GM19099 (cell line): ENCODE results near the gene PAK4.

Source experiments
- POLR2A ChIP-seq: IDR thresholded peaks from 3 replicates; pipeline ENCODE4 v1.6.1; 2011; ENCODE audit warnings: low read depth; ENCODE audit not compliant: insufficient read length; ENCODE audit errors: extremely low read depth

The PAK4 gene

DNA sequence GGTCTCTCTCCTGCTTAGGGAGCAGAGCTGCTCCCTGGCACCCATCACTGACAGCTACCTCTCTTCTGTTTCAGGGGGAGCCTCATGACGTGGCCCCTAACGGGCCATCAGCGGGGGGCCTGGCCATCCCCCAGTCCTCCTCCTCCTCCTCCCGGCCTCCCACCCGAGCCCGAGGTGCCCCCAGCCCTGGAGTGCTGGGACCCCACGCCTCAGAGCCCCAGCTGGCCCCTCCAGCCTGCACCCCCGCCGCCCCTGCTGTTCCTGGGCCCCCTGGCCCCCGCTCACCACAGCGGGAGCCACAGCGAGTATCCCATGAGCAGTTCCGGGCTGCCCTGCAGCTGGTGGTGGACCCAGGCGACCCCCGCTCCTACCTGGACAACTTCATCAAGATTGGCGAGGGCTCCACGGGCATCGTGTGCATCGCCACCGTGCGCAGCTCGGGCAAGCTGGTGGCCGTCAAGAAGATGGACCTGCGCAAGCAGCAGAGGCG lies 48.0 kb downstream of the PAK4 start:
- no peak for TF ChIP-seq POLR2A

DNA sequence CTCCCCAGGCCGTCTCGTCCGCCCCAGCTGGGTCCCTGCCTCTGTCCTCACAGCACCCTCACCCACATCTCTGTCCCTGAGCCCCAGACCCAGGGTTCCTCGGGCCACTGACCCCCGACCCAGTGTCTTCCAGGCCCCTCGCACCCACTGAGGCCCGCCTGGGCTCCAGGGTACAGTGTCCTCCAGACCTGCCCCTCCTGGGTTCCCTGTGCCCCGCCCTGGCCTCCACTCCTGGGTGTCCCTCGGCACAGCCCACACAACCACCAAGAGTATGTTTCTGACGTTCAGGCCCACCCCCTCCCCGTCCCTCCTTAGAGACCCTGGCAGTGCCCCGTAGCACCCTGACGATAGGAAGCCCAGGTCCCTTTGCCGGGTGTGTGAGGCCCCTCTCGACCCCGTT lies 48.6 kb downstream of the PAK4 start:
- no peak for TF ChIP-seq POLR2A

DNA sequence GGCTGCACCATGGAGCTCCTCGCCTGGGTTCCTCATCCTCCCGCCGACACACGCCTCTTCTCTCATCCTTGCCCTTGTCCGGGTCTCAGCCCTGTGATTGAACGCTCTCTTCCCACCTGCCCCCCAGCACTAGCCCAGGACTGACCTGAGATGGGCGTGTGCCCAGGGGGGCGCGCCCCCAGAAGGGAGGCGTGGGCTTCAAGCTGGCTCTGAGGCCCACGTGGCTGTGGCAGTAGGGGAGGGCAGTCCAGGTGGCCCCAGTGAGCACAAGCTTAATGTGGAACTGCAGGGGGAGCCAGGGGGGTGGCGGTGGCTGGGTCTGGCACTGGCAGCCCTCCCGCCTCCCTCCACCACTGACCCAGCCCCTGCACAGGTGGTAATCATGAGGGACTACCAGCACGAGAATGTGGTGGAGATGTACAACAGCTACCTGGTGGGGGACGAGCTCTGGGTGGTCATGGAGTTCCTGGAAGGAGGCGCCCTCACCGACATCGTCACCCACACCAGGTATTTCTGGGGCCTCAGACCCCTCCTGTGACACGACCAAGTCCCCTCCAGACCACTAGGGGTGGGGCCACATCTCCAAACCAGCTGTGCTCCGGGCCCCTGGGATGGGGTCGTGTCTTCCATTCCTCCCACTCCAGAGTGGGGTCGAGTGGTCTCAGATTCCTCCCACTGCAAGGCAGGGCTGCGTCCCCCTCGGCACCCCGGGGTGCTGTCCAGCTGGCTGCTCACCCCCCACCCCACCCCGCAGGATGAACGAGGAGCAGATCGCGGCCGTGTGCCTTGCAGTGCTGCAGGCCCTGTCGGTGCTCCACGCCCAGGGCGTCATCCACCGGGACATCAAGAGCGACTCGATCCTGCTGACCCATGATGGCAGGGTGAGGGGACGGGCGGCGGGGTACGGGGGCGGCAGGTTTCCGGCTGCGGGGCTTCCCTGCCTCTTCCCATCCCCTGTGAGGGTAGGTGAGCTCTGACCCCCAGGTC lies 49.3 kb downstream of the PAK4 start:
- TF ChIP-seq POLR2A = no peak

DNA sequence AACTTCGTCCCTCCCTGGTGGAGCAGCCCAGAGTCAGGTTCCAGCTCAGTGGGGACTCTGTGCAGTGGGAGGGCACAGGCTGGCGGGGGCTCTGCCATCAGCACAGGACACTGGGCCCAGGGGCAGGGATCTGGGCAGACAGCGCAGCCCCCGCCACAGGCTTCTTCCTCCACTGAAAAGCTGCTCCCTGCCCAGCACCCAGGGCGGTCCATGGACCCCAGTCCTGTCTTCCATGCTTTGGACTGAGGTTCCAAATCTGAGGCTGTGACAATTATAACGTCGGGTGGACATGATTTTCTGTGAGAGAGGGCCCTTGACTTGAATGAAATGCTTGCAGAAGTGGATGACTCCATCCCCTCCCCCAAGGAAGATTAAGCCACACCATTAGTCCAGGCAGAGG lies 50.0 kb downstream of the PAK4 start:
- TF ChIP-seq POLR2A = no peak

DNA sequence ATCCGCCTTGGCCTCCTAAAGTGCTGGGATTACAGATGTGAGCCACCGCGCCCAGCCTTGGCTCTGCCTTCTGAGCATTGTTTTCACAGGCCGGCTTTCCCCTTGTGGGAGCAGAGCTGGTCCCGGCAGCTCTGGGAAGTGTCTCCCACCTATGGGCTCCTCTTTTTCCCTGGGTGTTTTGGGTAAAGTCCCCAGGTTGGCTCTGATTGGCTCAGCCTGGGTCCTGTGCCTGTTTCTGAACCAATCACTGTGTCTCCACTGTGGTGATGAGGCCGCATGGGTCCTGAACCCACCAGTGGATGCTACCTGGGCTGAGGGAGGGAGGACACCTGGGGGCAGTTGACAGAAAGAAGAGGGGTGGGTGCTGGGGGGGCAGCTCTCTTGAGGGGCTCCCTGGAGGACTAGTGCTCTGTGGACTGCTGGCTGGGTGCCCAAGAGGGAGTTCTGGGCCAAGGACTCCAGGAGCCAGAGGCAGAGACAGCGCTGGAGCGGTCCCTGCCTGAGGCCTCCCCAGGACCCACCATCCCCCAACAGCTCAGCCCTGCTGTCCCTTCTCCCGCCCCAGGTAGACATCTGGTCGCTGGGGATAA lies 51.6 kb downstream of the PAK4 start:
- TF ChIP-seq POLR2A = no peak

DNA sequence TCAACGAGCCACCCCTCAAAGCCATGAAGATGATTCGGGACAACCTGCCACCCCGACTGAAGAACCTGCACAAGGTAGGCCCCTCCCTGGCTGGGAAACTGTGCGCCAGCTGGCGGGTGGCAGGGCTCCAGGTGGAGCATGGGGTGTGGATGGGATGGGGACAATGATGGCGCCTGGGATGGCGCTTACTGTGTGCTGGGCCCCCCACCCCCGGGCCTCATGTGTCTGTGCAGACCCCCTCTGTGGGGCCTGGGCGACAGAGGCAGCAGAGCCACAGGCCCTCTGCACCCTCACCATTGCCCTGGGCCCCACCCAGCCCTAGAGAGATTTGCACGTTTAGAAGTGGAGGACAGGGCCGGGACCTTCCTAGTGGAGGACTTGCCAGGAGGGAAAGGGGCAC lies 52.1 kb downstream of the PAK4 start:
- TF ChIP-seq POLR2A = no peak

DNA sequence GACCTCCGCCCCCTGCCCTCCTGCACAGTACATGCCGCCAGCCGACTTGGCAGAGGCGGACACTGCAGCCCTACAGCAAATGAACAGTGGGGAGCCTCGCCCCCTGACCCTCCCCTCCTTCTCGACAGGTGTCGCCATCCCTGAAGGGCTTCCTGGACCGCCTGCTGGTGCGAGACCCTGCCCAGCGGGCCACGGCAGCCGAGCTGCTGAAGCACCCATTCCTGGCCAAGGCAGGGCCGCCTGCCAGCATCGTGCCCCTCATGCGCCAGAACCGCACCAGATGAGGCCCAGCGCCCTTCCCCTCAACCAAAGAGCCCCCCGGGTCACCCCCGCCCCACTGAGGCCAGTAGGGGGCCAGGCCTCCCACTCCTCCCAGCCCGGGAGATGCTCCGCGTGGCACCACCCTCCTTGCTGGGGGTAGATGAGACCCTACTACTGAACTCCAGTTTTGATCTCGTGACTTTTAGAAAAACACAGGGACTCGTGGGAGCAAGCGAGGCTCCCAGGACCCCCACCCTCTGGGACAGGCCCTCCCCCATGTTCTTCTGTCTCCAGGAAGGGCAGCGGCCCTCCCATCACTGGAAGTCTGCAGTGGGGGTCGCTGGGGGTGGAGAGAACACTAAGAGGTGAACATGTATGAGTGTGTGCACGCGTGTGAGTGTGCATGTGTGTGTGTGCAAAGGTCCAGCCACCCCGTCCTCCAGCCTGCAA lies 52.9 kb downstream of the PAK4 start:
- no peak for TF ChIP-seq POLR2A

DNA sequence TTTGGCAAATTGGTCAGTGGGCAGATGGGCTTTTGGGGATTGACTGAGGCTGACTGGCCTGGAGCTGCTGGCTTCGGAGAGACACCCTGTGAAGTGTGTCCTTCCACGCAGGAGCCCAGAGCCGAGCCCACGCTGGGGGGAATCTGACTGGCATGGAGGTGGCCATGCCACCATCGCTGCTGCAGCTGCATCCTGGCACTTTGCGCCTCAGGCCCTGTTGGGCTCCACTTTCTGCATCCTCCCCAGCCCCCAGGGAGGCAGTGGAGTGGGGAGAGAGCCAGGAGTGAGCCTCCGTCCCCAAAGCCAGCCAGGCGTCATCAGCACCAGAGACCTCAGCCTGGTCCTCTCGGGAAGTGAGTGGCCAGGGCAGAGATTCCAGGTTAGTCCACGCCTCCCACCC lies 54.2 kb downstream of the PAK4 start:
- no peak for TF ChIP-seq POLR2A

DNA sequence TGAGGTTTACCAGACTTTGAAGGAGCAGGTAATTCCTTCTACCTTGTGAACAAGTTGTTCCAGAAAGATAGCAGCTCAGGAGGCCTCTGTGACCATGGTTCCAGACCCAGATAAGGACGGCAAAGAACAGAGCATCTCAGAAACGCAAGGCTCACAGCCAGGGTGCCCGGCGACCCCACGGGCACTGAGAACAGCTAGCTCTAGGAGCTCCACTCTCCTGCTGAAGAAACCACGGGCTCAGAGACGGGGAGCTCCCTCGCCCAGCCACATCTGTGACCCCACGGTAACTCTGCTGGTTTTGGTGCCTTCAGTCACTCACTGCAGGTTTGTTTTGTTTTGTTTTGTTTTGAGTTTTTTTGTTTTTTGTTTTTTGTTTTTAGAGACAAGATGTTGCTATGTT lies 55.2 kb downstream of the PAK4 start:
- TF ChIP-seq POLR2A = no peak

DNA sequence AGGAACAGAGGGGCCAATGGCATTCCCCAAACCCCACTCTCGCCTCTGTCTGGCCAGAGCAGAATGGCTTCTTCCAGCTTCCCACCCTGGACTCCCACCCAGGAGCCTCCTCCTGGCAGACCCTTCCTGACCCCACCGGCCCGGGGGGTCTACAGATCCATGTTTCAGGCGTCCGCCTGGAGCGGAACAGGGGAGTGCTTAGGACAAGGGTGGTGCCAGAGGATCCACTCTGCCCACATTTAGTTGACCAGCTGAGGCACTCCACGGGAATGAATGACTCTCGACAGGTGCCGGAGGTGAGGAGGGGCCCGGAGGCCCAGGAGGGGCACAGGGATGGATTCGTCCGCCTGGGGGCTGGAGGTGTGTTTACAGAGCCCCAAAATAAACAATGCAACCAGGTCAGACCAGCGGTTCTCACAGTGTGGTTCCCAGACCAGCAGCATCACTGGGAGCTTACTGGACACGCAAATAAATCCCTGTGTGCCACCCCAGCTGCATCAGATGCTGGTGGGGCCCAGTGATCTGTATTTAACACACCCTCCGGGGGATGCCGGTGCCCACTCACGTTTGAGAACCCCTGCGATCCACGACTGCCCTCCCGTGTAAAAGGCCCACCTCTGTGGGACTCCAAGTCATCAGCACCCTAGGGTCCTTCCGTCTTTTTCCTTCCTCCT lies 56.1 kb downstream of the PAK4 start:
- no peak for TF ChIP-seq POLR2A

DNA sequence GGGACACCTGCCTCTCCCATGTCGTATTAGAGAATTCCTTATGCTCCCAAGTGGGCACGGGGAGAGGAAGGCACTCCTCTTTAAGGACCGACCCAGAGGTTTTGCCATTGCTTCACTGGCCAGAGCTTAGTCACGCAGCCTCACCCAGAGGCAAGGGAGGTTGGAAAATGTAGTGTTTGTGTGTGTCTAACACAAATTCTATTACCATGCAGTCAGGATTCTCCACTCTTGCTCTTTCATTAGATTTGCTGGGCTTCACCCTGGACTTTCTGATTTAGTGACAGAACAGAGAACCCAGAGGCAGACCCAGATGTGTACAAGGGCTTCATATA lies 56.6 kb downstream of the PAK4 start:
- no peak for TF ChIP-seq POLR2A

DNA sequence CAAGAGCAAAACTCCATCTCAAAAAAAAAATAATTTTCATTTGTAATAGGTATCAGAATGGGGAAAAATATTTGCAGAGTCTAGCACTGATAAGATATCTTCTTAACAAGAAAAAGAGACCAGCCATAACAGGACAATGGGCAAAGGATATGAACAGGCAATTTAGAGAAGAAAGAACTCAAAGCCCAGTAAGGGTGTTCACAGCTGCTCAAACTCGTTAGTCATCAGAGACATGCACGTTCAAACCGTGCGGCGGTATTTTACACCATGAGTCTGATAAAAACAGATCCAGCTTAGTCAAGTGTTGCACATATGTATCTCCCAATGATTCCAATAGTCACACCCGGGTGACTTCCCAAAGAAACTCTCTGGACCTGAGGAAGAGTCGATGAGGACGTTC lies 57.5 kb downstream of the PAK4 start:
- TF ChIP-seq POLR2A = no peak

DNA sequence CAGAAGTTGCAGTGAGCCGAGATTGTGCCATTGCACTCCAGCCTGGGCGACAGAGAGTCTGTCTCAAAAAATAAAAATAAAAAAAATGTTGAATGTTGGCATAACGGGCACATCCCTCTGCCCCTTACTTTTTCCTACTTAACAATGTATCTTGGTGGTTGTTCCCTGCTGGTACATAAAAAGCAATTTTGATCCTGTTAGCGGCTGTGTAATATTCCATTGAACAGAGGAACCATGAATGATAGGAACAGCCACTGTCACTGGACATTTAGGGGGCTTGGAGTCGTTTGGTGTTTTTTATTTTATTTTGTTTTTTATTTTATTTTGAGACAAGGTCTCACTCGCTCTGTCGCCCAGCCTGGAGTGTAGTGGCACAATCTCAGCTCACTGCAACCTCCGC lies 60.8 kb downstream of the PAK4 start:
- TF ChIP-seq POLR2A = no peak

DNA sequence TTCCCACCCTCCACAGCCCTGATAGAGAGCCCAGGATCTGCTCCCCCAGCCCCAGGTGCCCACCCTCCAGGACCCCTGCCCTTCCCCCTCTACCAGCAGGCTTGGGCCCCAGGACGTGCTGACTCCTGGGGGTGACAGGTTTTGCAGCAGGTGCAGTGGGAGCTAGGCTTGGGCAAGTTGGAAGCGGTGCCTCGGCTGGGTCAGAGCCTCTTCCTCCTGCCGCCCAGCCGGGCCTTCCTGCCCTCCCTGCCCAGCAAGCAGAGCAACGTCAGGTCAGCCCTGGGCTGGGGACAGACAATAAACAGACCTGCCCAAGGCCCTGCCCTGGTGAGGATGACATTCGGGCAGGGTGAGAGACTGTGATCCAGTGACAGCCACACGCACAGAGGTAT lies 62.0 kb downstream of the PAK4 start:
- TF ChIP-seq POLR2A = no peak

DNA sequence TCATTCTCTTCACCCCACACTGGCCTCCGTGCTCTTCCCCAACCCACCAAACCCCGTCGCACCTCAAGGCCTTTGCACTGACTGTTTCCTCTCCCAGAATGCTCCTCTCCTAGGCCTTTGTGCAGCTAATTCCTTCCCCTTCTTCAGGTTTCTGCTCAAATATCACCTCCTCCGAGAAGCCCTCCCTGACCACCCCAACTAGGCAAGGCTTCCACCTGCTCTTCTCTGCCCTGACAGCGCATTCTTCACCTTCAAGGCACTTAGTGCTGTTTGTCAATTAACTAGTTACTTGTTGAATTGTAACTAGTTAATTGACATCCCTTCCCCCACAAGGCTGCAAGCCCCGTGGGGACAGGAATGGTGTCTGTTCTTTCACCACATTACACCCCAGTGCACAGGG lies 63.4 kb downstream of the PAK4 start:
- no peak for TF ChIP-seq POLR2A
